Measurements from ENCODE around the gene ZNF354C.

DNA sequence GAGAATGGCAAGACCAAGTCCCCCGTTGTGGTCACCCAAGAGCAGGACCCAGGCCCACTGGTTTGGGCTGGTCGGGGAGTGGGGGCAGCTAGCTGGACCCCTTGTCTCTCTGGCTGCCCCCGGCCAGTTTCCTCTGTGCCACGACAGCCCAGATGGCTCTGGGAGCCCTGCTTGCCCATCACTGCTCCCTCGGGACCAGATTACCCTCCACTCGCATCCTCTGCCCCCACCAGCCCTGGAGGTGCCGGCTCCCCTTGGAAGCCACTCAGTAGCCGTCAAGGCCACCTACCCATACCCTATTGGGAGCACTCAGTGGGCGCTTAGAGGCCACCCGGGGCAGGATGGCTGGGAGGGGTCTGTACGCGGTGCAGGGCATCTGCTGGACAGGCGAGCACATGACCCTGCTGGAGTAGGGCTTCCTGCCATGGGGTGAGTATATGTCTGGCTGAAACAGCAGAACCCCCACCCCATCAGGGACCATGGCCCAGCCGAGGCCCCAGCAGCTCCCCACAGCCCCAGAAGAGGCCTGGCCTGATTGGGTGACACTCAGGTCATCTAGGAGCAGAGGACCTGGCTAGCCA lies 70.0 kb downstream of the ZNF354C start:
- TF ChIP-seq CTCF (IDR thresholded peaks at IDR 0.05; ENCODE audit: low read depth, low read length) (no peak), POLR2A (IDR thresholded peaks at IDR 0.05; ENCODE audit: extremely low read depth, insufficient read length) (no peak), MAX (IDR thresholded peaks at IDR 0.05; ENCODE audit: low read depth, low read length) (no peak), MYC (IDR thresholded peaks at IDR 0.05; ENCODE audit: low read depth, low read length) (no peak)

Measured in NB4 (cell line).